Spleen (tissue), 11 donors: Measurements from ENCODE around the gene SYCE3. TPM values are rescaled to one million over a fixed set of nuclear protein-coding genes. Genes with fewer than 3 reads are reported as not detected.
"Not testable (repeated sequence)": the region's sequence is repeated elsewhere in the genome, so short reads cannot be mapped to it uniquely, and the experiment has no call there.

Experiments
- DNase-seq: peaks from one replicate; pipeline ENCODE4 v3.0.0-alpha.2; 2020
- H3K27ac ChIP-seq, 8 donors: fragments of 200-600 bp; sonication (generic) in 7 of 8; 1 replicate in 4 of 8; 2 replicates in 4 of 8; pipeline versions ENCODE4 v1.5.0 to v1.8.0; 2016 to 2021; ENCODE audit warnings: inconsistent platforms in 4 of 8, mild to moderate bottlenecking in 4 of 8, moderate library complexity in 1 of 8
- H3K27me3 ChIP-seq, 7 donors: fragments of 200-600 bp; sonication (generic) in 6 of 7; replicated peaks in 1 of 7; 1 replicate in 4 of 7; 2 replicates in 3 of 7; pipeline versions ENCODE4 v1.5.0 to v1.8.0; 2016 to 2021; ENCODE audit warnings: inconsistent platforms in 3 of 7, mild to moderate bottlenecking in 1 of 7
- H3K36me3 ChIP-seq, 6 donors: fragments of 200-600 bp; sonication (generic) in 5 of 6; 1 replicate in 4 of 6; 2 replicates in 2 of 6; pipeline versions ENCODE4 v1.5.0 to v1.8.0; 2016 to 2021; ENCODE audit warnings: inconsistent platforms in 2 of 6
- H3K4me1 ChIP-seq, 6 donors: fragments of 200-600 bp; sonication (generic) in 5 of 6; 1 replicate in 3 of 6; 2 replicates in 3 of 6; pipeline versions ENCODE4 v1.5.0 to v1.8.0; 2016 to 2021; ENCODE audit warnings: inconsistent platforms in 3 of 6
- H3K4me3 ChIP-seq, 8 donors: fragments of 200-600 bp; sonication (generic) in 7 of 8; 1 replicate in 4 of 8; 2 replicates in 4 of 8; pipeline versions ENCODE4 v1.5.0 to v1.8.0; 2016 to 2021; ENCODE audit warnings: inconsistent platforms in 4 of 8, mild to moderate bottlenecking in 4 of 8, moderate library complexity in 2 of 8
- H3K9me3 ChIP-seq, 8 donors: fragments of 200-600 bp; sonication (generic) in 7 of 8; 1 replicate in 4 of 8; 2 replicates in 4 of 8; pipeline versions ENCODE4 v1.5.0 to v1.8.0; 2016 to 2021; ENCODE audit warnings: inconsistent platforms in 4 of 8
- CTCF ChIP-seq, 11 experiments: fragments of 200-600 bp in 7 of 11; fragments of 450-650 bp in 4 of 11; sonication (generic) in 4 of 11; IDR thresholded peaks in 8 of 11; conservative IDR thresholded peaks in 3 of 11; 1 replicate in 7 of 11; 2 replicates in 4 of 11; pipeline versions ENCODE4 v1.4.0 to v1.8.0; 2016 to 2021; ENCODE audit warnings: antibody characterized with exemption in 11 of 11, inconsistent platforms in 4 of 11, mild to moderate bottlenecking in 1 of 11
- POLR2A ChIP-seq, 3 donors: fragments of 450-650 bp; IDR thresholded peaks; one replicate each; pipeline ENCODE4 v1.5.1; 2017; ENCODE audit warnings: antibody characterized with exemption in 3 of 3, mild to moderate bottlenecking in 1 of 3
- POLR2AphosphoS5 ChIP-seq, 3 donors: sonication (generic); formaldehyde crosslinking; IDR thresholded peaks; one replicate each; pipeline ENCODE4 v1.5.1; 2017; ENCODE audit warnings: antibody characterized with exemption in 3 of 3
- WGBS, 5 donors: extraction: QIAGEN DNeasy Blood & Tissue Kit in 3 of 5; methylation state at CpG; one replicate each; pipeline versions ENCODE4 v1.1.5 to v1.1.7; 2013 to 2018; 5-methylcytosine and 5-hydroxymethylcytosine counted together
- intact Hi-C: fragments of 100-400 bp; cut with DNase I; formaldehyde crosslinking; loops from one replicate; pipeline ENCODE4 v1.15.0; 2023; ENCODE audit warnings: low total_unique reads
- polyA plus RNA-seq, 3 donors: library from polyadenylated mRNA; stranded (reverse); fragments of 200-250 nt; gene quantifications; one replicate each; pipeline ENCODE4 v1.2.1, GENCODE V29; 2013
- total RNA-seq, 7 donors: library from RNA; depleted of rRNA in 3 of 7; stranded (reverse); fragments of >200 nt in 3 of 7; fragmentation: NEBNext Ultra II Directional in 4 of 7; extraction: Animal tissue kit (Norgen Biotek cat#: 25700) in 4 of 7; gene quantifications; one replicate each; pipeline versions ENCODE4 v1.1.0 to v1.2.1, GENCODE V29; 2016 to 2021
- donor health status: healthy with polysubstance abuse.
- donor health status: DM: no; HTN: no; CAD: no; lungs with moderate emphysema.
- donor health status: DM: no; HTN: no; CAD: no.
- donor health status: Bipolar disorder and iron deficiency.
- donor health status: healthy.
- donor health status: DM: no; HTN: no; CAD: no.
- donor health status: DM: yes; HTN: yes; CAD: no.

SYCE3 gene
- total and polyA plus RNA-seq, 10 donors = 0.50 to 3.0 TPM; not detected in 8

- intact Hi-C loops = no loop called here
- no peaks in the 10 kb centered on the region for H3K9me3 ChIP-seq
- peaks cover 16 to 39% (median 20%) of the 10 kb centered on the region in 6 donors for H3K4me1 ChIP-seq
- TF ChIP-seq POLR2A (IDR thresholded peaks at IDR 0.05) (no peak), POLR2AphosphoS5 (IDR thresholded peaks at IDR 0.05) (no peak), CTCF (IDR thresholded peaks at IDR 0.05 in 8 of 11, conservative IDR thresholded peaks at IDR 0.05 in 3 of 11) (no peak)
- no peak overlapping the region for H3K4me3 ChIP-seq
- no peak overlapping the region for H3K27ac ChIP-seq
- DNase-seq = no peak
- H3K36me3 ChIP-seq = peaks cover 0 to 77% (median 70%) of the 10 kb centered on the region in 6 donors
- no peaks in the 10 kb centered on the region for H3K27me3 ChIP-seq
- 92 to 97% (median 95%) methylated on average over 7 to 10 of the region's 10 CpGs for WGBS, 5 donors
Measured at GRCh38 chr22:50521710-50522109, 41.0 kb downstream of the SYCE3 start.

DNA sequence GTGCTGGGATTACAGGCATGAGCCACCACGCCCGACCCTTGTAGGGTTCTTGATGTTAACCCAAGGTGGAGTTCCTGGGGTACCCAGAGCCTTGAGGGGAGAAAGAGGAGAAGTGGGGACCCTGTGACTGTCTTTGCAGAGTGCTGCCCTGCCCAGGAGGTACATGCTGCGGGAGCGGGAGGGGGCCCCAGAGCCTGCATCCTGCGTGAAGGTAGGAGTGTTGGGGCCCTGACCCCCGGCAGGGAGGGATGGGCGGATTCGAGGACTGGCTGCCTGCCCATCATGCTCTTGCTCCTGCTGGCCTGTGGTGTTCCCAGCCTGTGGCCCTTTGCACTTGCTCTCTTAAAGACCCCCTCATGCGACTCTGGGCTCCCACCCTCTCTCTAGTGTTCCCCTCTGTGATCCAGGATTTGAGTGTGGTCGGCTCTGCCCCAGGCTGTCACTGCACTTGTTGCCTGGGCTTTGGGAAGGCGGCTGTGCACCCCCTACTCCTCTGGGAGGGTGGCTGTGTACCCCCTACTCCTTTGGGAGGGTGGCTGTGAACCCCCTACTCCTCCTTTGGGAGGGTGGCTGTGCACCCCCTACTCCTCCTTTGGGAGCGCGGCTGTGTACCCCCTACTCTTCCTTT, 41.8 kb downstream of the SYCE3 start:
- no peak overlapping the region for H3K27ac ChIP-seq
- peaks cover 0 to 85% (median 74%) of the 10 kb centered on the region in 6 donors for H3K36me3 ChIP-seq
- no peaks in the 10 kb centered on the region for H3K27me3 ChIP-seq
- H3K4me3 ChIP-seq = no peak overlapping the region
- no peaks in the 10 kb centered on the region for H3K9me3 ChIP-seq
- H3K4me1 ChIP-seq = peaks cover 12 to 31% (median 15%) of the 10 kb centered on the region in 6 donors
- DNase-seq = no peak
- no peak for TF ChIP-seq POLR2AphosphoS5 (IDR thresholded peaks at IDR 0.05)
- TF ChIP-seq CTCF (IDR thresholded peaks at IDR 0.05 in 8 of 11, conservative IDR thresholded peaks at IDR 0.05 in 3 of 11) = no peak
- TF ChIP-seq POLR2A (IDR thresholded peaks at IDR 0.05) = no peak
- intact Hi-C loops = no loop called here
- 91 to 96% (median 93%) methylated on average over 13 of the region's 13 CpGs for WGBS, 5 donors

GRCh38 chr22:50520184-50520583, 42.5 kb downstream of the SYCE3 start:
- H3K27ac ChIP-seq, DNase-seq, intact Hi-C loops, H3K27me3 ChIP-seq, H3K4me3 ChIP-seq, H3K9me3 ChIP-seq: not testable (repeated sequence)
- Histone ChIP-seq H3K4me1 (peaks cover 12 to 26% (median 15%) of the 10 kb centered on the region in 6 donors), H3K36me3 (peaks cover 0 to 89% (median 74%) of the 10 kb centered on the region in 6 donors)
- WGBS, 5 donors = 95 to 100% (median 98%) methylated on average over 8 of the region's 8 CpGs

DNA sequence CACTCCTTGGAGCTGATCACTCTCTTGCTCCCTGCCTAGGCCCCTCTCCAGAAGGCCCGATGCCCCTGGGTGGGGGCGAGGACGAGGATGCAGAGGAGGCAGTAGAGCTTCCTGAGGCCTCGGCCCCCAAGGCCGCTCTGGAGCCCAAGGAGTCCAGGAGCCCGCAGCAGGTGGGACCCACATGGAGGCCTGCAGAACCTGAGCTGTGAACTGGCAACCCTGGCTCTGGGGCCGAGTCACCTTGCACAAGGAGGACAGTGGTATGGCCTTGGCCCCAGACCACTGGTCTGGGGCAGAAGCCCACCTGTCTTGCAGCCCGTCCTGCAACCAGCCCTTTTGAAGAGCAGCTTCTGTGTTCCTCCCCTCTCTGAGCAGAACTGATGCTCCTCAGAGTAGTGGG, 43.6 kb downstream of the SYCE3 start:
- H3K4me3 ChIP-seq = no peak overlapping the region
- intact Hi-C loops = no loop called here
- H3K27me3 ChIP-seq = no peaks in the 10 kb centered on the region
- peaks cover 0 to 95% (median 74%) of the 10 kb centered on the region in 6 donors for H3K36me3 ChIP-seq
- no peak for DNase-seq
- WGBS, 5 donors = 86 to 100% (median 94%) methylated on average over 2 to 8 of the region's 8 CpGs
- H3K4me1 ChIP-seq = peaks cover 3 to 23% (median 5%) of the 10 kb centered on the region in 6 donors
- no peak overlapping the region for H3K27ac ChIP-seq
- H3K9me3 ChIP-seq = no peaks in the 10 kb centered on the region
- no peak for TF ChIP-seq POLR2AphosphoS5 (IDR thresholded peaks at IDR 0.05)
- TF ChIP-seq POLR2A (IDR thresholded peaks at IDR 0.05) = no peak
- no peak for TF ChIP-seq CTCF (IDR thresholded peaks at IDR 0.05 in 8 of 11, conservative IDR thresholded peaks at IDR 0.05 in 3 of 11)
